Testis (tissue), 2 donors: ENCODE data around the gene TCF4.

Experiments used
- POLR2A ChIP-seq: fragments of 450-650 bp; IDR thresholded peaks from one replicate; pipeline ENCODE4 v1.6.1; 2017; ENCODE audit warnings: antibody characterized with exemption, mild to moderate bottlenecking, moderate library complexity
- TF ChIP-seq, protein P1 (sequence below), 3 experiments: fragments of 450-650 bp in 2 of 3; fragments of 200-600 bp in 1 of 3; sonication (generic) in 1 of 3; IDR thresholded peaks; one replicate each; pipeline ENCODE4 v1.5.1; 2016 to 2019; ENCODE audit warnings: antibody characterized with exemption in 3 of 3, mild to moderate bottlenecking in 2 of 3, moderate library complexity in 1 of 3

GRCh38 chr18:55337908-55338521 lies 250.0 kb downstream of the TCF4 start:
- TF ChIP-seq, protein P1, sequence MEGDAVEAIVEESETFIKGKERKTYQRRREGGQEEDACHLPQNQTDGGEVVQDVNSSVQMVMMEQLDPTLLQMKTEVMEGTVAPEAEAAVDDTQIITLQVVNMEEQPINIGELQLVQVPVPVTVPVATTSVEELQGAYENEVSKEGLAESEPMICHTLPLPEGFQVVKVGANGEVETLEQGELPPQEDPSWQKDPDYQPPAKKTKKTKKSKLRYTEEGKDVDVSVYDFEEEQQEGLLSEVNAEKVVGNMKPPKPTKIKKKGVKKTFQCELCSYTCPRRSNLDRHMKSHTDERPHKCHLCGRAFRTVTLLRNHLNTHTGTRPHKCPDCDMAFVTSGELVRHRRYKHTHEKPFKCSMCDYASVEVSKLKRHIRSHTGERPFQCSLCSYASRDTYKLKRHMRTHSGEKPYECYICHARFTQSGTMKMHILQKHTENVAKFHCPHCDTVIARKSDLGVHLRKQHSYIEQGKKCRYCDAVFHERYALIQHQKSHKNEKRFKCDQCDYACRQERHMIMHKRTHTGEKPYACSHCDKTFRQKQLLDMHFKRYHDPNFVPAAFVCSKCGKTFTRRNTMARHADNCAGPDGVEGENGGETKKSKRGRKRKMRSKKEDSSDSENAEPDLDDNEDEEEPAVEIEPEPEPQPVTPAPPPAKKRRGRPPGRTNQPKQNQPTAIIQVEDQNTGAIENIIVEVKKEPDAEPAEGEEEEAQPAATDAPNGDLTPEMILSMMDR (IDR thresholded peaks at IDR 0.05), result no peak
- no peak for TF ChIP-seq POLR2A
